COR-L47 (cell line): ENCODE measurements around the gene CRY1.
A peak's percentile ranks its signal among the peaks of the same experiment; 100 is the strongest.
"Not testable (repeated sequence)": the region's sequence is repeated elsewhere in the genome, so short reads cannot be mapped to it uniquely, and the experiment has no call there.

Source experiments
- DNase-seq: peaks from one replicate; lab custom pipeline; 2025; lab: John Stamatoyannopoulos, UW

The CRY1 gene

GRCh38 chr12:107064687-107065086 is 28.7 kb downstream of the CRY1 start:
- DNase-seq: no peak

- no peak for DNase-seq
Observed at GRCh38 chr12:107064243-107064642, 29.1 kb downstream of the CRY1 start.

GRCh38 chr12:107058190-107058589 is 35.2 kb downstream of the CRY1 start:
- no peak for DNase-seq

GRCh38 chr12:107057071-107057834 is 36.1 kb downstream of the CRY1 start:
- DNase-seq: no peak

GRCh38 chr12:107053709-107054108 is 39.6 kb downstream of the CRY1 start:
- no peak for DNase-seq

- no peak for DNase-seq
Observed at GRCh38 chr12:107045186-107045585, 48.2 kb downstream of the CRY1 start.

GRCh38 chr12:107042801-107043200 is 50.5 kb downstream of the CRY1 start:
- DNase-seq: no peak

GRCh38 chr12:107035733-107036132 is 57.6 kb downstream of the CRY1 start:
- no peak for DNase-seq

GRCh38 chr12:107033758-107034739 is 59.3 kb downstream of the CRY1 start:
- no peak for DNase-seq

GRCh38 chr12:107032266-107032665 is 61.1 kb downstream of the CRY1 start:
- DNase-seq: no peak

GRCh38 chr12:107031061-107031460 is 62.3 kb downstream of the CRY1 start:
- no peak for DNase-seq

- DNase-seq: no peak
Observed at GRCh38 chr12:107029081-107029480, 64.3 kb downstream of the CRY1 start.

- DNase-seq: peak; percentile 36
Observed at GRCh38 chr12:107027636-107028053, 65.7 kb downstream of the CRY1 start.

- no peak for DNase-seq
Observed at GRCh38 chr12:107026806-107027635, 66.3 kb downstream of the CRY1 start.

- not testable (repeated sequence) for DNase-seq
Observed at GRCh38 chr12:107026356-107026755, 67.0 kb downstream of the CRY1 start.

- DNase-seq: no peak
Observed at GRCh38 chr12:107025671-107026070, 67.7 kb downstream of the CRY1 start.

- no peak for DNase-seq
Observed at GRCh38 chr12:107019546-107019945, 73.8 kb downstream of the CRY1 start.

GRCh38 chr12:107017042-107017441 is 76.3 kb downstream of the CRY1 start:
- DNase-seq: no peak

GRCh38 chr12:107014055-107014454 is 79.3 kb downstream of the CRY1 start:
- DNase-seq: peak; percentile 17

GRCh38 chr12:107012736-107013425 is 80.5 kb downstream of the CRY1 start:
- no peak for DNase-seq

- DNase-seq: no peak
Observed at GRCh38 chr12:107011519-107011918, 81.8 kb downstream of the CRY1 start.
